Vagina (tissue), 2 donors: ENCODE data around the gene CEACAM21. TPM values are rescaled to one million over a fixed set of nuclear protein-coding genes. Genes with fewer than 3 reads are reported as not detected.

Source experiments
- DNase-seq, 2 donors: peaks; one replicate each; pipeline ENCODE4 v3.0.0-alpha.2; 2017; ENCODE audit errors: extremely low spot score in 2 of 2
- H3K27ac ChIP-seq: fragments of 200-600 bp; sonication (generic); one replicate; pipeline ENCODE4 v1.5.1; 2019
- H3K27me3 ChIP-seq: fragments of 200-600 bp; sonication (generic); one replicate; pipeline ENCODE4 v1.5.1; 2019
- H3K36me3 ChIP-seq, 2 donors: fragments of 200-600 bp; sonication (generic); one replicate each; pipeline ENCODE4 v1.5.1; 2017 to 2019
- H3K4me1 ChIP-seq: fragments of 200-600 bp; sonication (generic); one replicate; pipeline ENCODE4 v1.5.1; 2019
- H3K4me3 ChIP-seq, 2 donors: fragments of 200-600 bp; sonication (generic); 1 replicate in 1 of 2; 2 replicates in 1 of 2; pipeline ENCODE4 v1.5.1; 2016 to 2019
- H3K9me3 ChIP-seq: fragments of 200-600 bp; sonication (generic); one replicate; pipeline ENCODE4 v1.5.1; 2019
- POLR2A ChIP-seq, 2 donors: fragments of 450-650 bp; IDR thresholded peaks; one replicate each; pipeline ENCODE4 v1.6.1; 2017; ENCODE audit warnings: antibody characterized with exemption in 2 of 2, mild to moderate bottlenecking in 2 of 2, moderate library complexity in 2 of 2
- POLR2AphosphoS5 ChIP-seq, 2 donors: sonication (generic); formaldehyde crosslinking; IDR thresholded peaks; one replicate each; pipeline ENCODE4 v1.9.0; 2017; ENCODE audit warnings: antibody characterized with exemption in 2 of 2, mild to moderate bottlenecking in 2 of 2, low read depth in 1 of 2; ENCODE audit not compliant: insufficient read depth in 1 of 2
- intact Hi-C: fragments of 100-400 bp; cut with DNase I; formaldehyde crosslinking; loops from one replicate; pipeline ENCODE4 v1.15.1; 2023
- total RNA-seq: library from RNA; depleted of rRNA; stranded (reverse); fragments of >200 nt; gene quantifications from one replicate; pipeline ENCODE4 v1.2.3, GENCODE V29; 2016
- TF ChIP-seq, protein P1 (sequence below), 3 experiments: fragments of 450-650 bp in 2 of 3; fragments of 200-600 bp in 1 of 3; sonication (generic) in 1 of 3; IDR thresholded peaks; one replicate each; pipeline ENCODE4 v1.5.1; 2017 to 2019; ENCODE audit warnings: antibody characterized with exemption in 3 of 3, mild to moderate bottlenecking in 2 of 3, moderate library complexity in 2 of 3

CEACAM21 gene
- total RNA-seq, 1 donor from 2014 or later, result not detected

DNA sequence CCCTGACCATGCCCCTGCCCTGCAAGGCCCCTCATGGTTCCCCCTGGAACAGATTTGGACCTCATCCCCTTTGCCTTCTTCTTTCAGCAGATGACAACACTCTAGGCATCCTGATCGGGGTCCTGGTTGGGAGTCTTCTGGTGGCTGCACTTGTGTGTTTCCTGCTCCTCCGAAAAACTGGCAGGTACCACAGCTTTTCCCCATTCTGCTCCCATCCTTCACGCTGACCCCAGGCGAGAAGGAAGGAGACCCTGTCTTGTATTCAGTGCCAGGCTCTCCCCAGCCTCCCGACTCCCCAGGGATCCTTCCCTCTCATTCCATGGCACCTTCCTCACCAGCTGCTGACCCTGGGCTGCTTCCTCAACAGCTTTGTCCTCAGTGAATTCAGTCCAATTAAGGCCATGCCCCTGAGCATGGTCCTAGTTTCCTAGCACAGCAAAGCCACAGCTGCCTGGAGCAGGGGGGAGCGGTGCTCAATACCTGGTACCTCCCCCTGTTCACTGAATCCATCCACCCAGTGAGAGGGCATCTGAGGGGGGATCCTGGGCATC lies 8.4 kb downstream of the CEACAM21 start:
- DNase-seq, result peak in 1 of 2 donors; percentile 93
- Histone ChIP-seq H3K27ac (no peak overlapping the region), H3K27me3 (no peaks in the 10 kb centered on the region)

DNA sequence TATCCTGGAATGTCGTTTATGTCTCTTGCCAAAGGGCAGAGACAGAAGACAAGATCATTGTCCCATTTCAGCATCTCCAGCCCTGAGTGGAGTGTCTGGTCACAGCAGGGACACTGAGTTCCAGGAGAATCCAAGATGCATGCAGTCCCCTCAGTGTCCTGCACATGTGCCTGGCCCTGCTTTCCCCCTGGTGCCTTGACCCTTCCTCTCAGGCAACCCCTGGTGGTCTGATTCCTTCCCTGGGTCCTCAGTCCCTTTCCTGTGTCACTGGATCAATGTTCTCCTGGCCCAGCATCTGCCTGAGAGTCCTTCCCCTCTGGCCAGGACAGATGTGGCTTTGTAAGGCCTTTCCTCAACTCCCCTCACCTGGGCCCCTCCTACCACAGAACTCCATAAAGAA lies 9.0 kb downstream of the CEACAM21 start:
- Histone ChIP-seq H3K27me3 (no peaks in the 10 kb centered on the region), H3K4me1 (no peaks in the 10 kb centered on the region), H3K27ac (no peak overlapping the region), H3K4me3 (no peak overlapping the region), H3K36me3 (no peaks in the 10 kb centered on the region), H3K9me3 (peaks cover 3% of the 10 kb centered on the region)
- DNase-seq, result peak; percentile 52 to 77
- TF ChIP-seq POLR2A (IDR thresholded peaks at IDR 0.05), result no peak
- TF ChIP-seq, protein P1, sequence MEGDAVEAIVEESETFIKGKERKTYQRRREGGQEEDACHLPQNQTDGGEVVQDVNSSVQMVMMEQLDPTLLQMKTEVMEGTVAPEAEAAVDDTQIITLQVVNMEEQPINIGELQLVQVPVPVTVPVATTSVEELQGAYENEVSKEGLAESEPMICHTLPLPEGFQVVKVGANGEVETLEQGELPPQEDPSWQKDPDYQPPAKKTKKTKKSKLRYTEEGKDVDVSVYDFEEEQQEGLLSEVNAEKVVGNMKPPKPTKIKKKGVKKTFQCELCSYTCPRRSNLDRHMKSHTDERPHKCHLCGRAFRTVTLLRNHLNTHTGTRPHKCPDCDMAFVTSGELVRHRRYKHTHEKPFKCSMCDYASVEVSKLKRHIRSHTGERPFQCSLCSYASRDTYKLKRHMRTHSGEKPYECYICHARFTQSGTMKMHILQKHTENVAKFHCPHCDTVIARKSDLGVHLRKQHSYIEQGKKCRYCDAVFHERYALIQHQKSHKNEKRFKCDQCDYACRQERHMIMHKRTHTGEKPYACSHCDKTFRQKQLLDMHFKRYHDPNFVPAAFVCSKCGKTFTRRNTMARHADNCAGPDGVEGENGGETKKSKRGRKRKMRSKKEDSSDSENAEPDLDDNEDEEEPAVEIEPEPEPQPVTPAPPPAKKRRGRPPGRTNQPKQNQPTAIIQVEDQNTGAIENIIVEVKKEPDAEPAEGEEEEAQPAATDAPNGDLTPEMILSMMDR (IDR thresholded peaks at IDR 0.05), result no peak
- no peak for TF ChIP-seq POLR2AphosphoS5 (IDR thresholded peaks at IDR 0.05; ENCODE audit: insufficient read depth in 1 of 2, low read depth in 1 of 2)
- intact Hi-C loops, result no loop called here

More for the DNA sequence above, 8.4 kb downstream of the CEACAM21 start:
- intact Hi-C loops, result no loop called here
- no peak overlapping the region for H3K4me3 ChIP-seq
- peaks cover 3% of the 10 kb centered on the region for H3K9me3 ChIP-seq
- H3K4me1 ChIP-seq, result no peaks in the 10 kb centered on the region
- TF ChIP-seq POLR2A (IDR thresholded peaks at IDR 0.05), result no peak
- TF ChIP-seq, protein P1 (IDR thresholded peaks at IDR 0.05), result no peak
- H3K36me3 ChIP-seq, result no peaks in the 10 kb centered on the region

DNA sequence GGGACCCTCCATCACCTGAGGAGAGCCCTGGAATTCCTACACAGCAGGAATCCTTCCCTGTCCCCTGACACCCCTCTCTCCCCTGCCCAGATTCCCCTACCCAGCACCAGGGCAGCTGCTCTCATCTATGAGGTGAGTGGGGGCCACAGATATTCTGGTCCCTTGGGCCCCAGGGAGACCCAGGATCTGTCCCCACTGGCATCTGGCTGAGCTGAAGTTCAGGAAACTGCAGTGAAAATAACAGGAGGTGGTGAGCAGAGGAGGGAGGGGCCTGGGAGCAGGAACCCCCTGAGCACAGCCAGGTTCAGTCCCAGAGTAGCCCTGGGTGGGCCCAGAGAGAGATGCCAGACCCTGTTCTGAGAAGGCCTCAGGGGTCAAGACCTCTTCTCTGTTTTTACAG lies 10.1 kb downstream of the CEACAM21 start:
- Histone ChIP-seq H3K9me3 (peaks cover 3% of the 10 kb centered on the region), H3K27me3 (no peaks in the 10 kb centered on the region), H3K36me3 (no peaks in the 10 kb centered on the region), H3K4me3 (no peak overlapping the region), H3K27ac (no peak overlapping the region), H3K4me1 (no peaks in the 10 kb centered on the region)
- intact Hi-C loops, result no loop called here
- DNase-seq, result peak in 1 of 2 donors; percentile 25
- TF ChIP-seq, protein P1 (IDR thresholded peaks at IDR 0.05), result no peak
- no peak for TF ChIP-seq POLR2AphosphoS5 (IDR thresholded peaks at IDR 0.05; ENCODE audit: insufficient read depth in 1 of 2, low read depth in 1 of 2)
- TF ChIP-seq POLR2A (IDR thresholded peaks at IDR 0.05), result no peak

DNA sequence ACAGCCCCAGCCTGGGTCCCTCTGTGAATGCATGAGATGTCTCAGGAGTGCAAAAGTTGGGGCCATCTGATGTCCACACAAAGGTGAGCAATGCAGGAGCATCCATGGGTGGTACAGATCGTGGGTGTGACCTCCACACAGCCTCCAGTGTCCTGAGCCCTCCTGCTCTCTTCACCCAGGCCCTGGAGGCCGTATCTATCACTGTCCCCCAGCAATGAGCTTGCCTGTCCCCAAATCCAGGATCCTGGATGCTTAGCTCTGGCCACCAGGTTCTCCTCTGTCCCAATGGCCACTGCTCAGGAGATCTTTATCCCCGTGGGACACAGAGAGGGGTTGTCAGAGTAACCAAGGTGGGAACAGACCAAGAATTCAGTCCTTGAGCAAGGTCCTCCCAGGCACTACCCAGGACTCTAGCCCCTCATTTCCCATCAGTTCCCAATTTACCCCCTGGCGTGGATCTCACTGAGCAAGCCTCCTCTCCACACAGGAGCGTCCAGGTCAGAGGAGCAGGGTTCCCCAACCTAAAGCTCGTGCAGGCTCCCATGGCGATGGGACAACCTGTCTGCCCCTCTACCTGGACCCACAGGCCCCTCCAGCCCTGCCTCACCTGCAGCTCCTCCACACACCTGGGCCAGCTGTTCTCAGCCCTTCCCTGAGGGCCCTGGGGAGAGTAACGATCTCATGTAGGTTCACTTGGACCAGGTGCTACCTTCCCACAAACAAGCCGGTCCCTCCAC lies 11.3 kb downstream of the CEACAM21 start:
- Histone ChIP-seq H3K27me3 (no peaks in the 10 kb centered on the region), H3K4me3 (no peak overlapping the region), H3K9me3 (peaks cover 3% of the 10 kb centered on the region), H3K27ac (no peak overlapping the region), H3K36me3 (no peaks in the 10 kb centered on the region), H3K4me1 (no peaks in the 10 kb centered on the region)
- DNase-seq, result peak; percentile 72 to 92
- intact Hi-C loops, result no loop called here
- TF ChIP-seq POLR2A (IDR thresholded peaks at IDR 0.05) (no peak), POLR2AphosphoS5 (IDR thresholded peaks at IDR 0.05; ENCODE audit: insufficient read depth in 1 of 2, low read depth in 1 of 2) (no peak)
- TF ChIP-seq, protein P1 (IDR thresholded peaks at IDR 0.05), result no peak

DNA sequence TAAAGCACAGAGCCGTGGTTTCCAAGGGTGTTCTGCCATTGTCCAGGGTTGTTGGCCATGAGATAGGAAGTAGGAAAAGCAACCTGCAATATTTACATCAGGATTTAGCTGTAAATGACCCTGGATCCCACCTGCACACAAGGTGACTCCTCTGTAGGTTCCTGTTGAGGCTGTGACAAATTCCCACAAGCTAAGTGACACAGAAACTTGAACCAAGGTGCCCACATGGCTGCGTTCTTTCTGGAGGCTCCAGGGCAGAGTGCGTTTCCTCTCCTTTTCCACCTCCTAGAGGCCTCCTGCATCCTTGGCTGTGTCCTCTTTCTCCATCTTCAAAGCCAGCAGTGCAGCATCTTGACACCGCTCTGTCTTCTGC lies 11.9 kb downstream of the CEACAM21 start:
- TF ChIP-seq, protein P1 (IDR thresholded peaks at IDR 0.05), result no peak
- no peak for TF ChIP-seq POLR2A (IDR thresholded peaks at IDR 0.05)
- no peak for TF ChIP-seq POLR2AphosphoS5 (IDR thresholded peaks at IDR 0.05; ENCODE audit: insufficient read depth in 1 of 2, low read depth in 1 of 2)

More for the DNA sequence above, 11.9 kb downstream of the CEACAM21 start:
- H3K27ac ChIP-seq, result no peak overlapping the region
- H3K27me3 ChIP-seq, result no peaks in the 10 kb centered on the region
- no peak overlapping the region for H3K4me3 ChIP-seq
- H3K36me3 ChIP-seq, result no peaks in the 10 kb centered on the region
- H3K4me1 ChIP-seq, result no peaks in the 10 kb centered on the region
- DNase-seq, result peak in 1 of 2 donors; percentile 61
- H3K9me3 ChIP-seq, result peaks cover 2% of the 10 kb centered on the region
- intact Hi-C loops, result no loop called here
